ENCODE measurements around the gene WDR37. TPM values are rescaled to one million over a fixed set of nuclear protein-coding genes. Genes with fewer than 3 reads are reported as not detected.

Gene WDR37
- total RNA-seq, 2 experiments from 2014 or later = 17.2 to 17.9 TPM

GRCh38 chr10:1122349-1122748, 66.2 kb downstream of the WDR37 start:
- H3K27me3 Mint-ChIP-seq = no peaks in the 10 kb centered on the region
- CTCF ChIA-PET = interaction anchor here (1.7 kb wide), 1 partner anchor 12 kb away, joined by 4 read pairs; no protein-coding TSS in a partner anchor
- POLR2A ChIA-PET = no interaction called here
- DNase-seq = no peak
- intact Hi-C loops (cut with micrococcal nuclease) = no loop called here
- H3K4me3 Mint-ChIP-seq = no peak overlapping the region
- no peak for ATAC-seq
- TF ChIP-seq CTCF (IDR thresholded peaks at IDR 0.05) = no peak
- peaks cover 60% of the 10 kb centered on the region for H3K36me3 Mint-ChIP-seq (ENCODE audit: low read depth)
- no peaks in the 10 kb centered on the region for H3K9me3 Mint-ChIP-seq
- peaks cover 29% of the 10 kb centered on the region for H3K4me1 Mint-ChIP-seq (ENCODE audit: low read depth)
- peak overlapping the region; percentile 44 for H3K27ac Mint-ChIP-seq

GRCh38 chr10:1123198-1123597, 67.0 kb downstream of the WDR37 start:
- ATAC-seq (peak; percentile 86), DNase-seq (peak; percentile 71)
- intact Hi-C loops (cut with micrococcal nuclease) = no loop called here
- H3K36me3 Mint-ChIP-seq (ENCODE audit: low read depth) = peaks cover 57% of the 10 kb centered on the region
- no peaks in the 10 kb centered on the region for H3K27me3 Mint-ChIP-seq
- H3K9me3 Mint-ChIP-seq = no peaks in the 10 kb centered on the region
- H3K4me1 Mint-ChIP-seq (ENCODE audit: low read depth) = peaks cover 24% of the 10 kb centered on the region
- H3K4me3 Mint-ChIP-seq = no peak overlapping the region
- TF ChIP-seq CTCF (IDR thresholded peaks at IDR 0.05) = no peak
- H3K27ac Mint-ChIP-seq = peak overlapping the region; percentile 59
- POLR2A ChIA-PET = no interaction called here
- CTCF ChIA-PET = interaction anchor here (1.7 kb wide), 1 partner anchor 13 kb away, joined by 4 read pairs; no protein-coding TSS in a partner anchor

DNA sequence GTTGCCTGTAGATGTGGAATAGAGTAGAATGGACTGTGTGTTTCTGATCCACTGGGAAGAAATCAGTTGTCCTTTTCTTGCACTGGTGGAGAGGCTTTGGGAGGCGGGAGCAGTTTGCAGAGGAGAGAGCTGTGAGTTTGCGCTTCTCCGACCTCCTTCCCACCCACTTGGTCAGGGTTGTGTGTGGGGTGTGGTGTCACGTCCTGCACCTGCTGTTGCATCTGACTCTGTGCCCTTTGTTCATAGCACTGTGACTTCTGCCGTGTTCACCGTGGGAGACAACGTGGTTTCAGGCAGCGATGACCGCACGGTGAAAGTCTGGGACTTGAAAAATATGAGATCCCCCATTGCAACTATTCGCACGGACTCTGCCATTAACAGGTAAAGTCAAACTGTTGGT, 67.8 kb downstream of the WDR37 start:
- Mint-ChIP-seq H3K27ac (peak overlapping the region; percentile 59), H3K27me3 (no peaks in the 10 kb centered on the region), H3K36me3 (ENCODE audit: low read depth) (peaks cover 58% of the 10 kb centered on the region), H3K4me3 (no peak overlapping the region), H3K4me1 (ENCODE audit: low read depth) (peaks cover 21% of the 10 kb centered on the region), H3K9me3 (no peaks in the 10 kb centered on the region)
- intact Hi-C loops (cut with micrococcal nuclease) = no loop called here
- ChIA-PET CTCF (no interaction called here), POLR2A (no interaction called here)
- DNase-seq = no peak
- TF ChIP-seq CTCF (IDR thresholded peaks at IDR 0.05) = no peak
- ATAC-seq = no peak

- TF ChIP-seq CTCF (IDR thresholded peaks at IDR 0.05) = no peak
- H3K27ac Mint-ChIP-seq = no peak overlapping the region
- H3K27me3 Mint-ChIP-seq = no peaks in the 10 kb centered on the region
- ChIA-PET CTCF (interaction anchor here (1.1 kb wide), 1 partner anchor 15 kb away, joined by 3 read pairs; no protein-coding TSS in a partner anchor), POLR2A (no interaction called here)
- DNase-seq (no peak), ATAC-seq (no peak)
- H3K4me1 Mint-ChIP-seq (ENCODE audit: low read depth) = peaks cover 21% of the 10 kb centered on the region
- H3K4me3 Mint-ChIP-seq = no peak overlapping the region
- intact Hi-C loops (cut with micrococcal nuclease) = no loop called here
- H3K9me3 Mint-ChIP-seq = no peaks in the 10 kb centered on the region
- peaks cover 59% of the 10 kb centered on the region for H3K36me3 Mint-ChIP-seq (ENCODE audit: low read depth)
Observed at GRCh38 chr10:1124796-1125195, 68.6 kb downstream of the WDR37 start.

- ATAC-seq (no peak), DNase-seq (no peak)
- Mint-ChIP-seq H3K27ac (no peak overlapping the region), H3K36me3 (ENCODE audit: low read depth) (peaks cover 69% of the 10 kb centered on the region), H3K9me3 (no peaks in the 10 kb centered on the region), H3K27me3 (no peaks in the 10 kb centered on the region), H3K4me3 (no peak overlapping the region), H3K4me1 (ENCODE audit: low read depth) (peaks cover 21% of the 10 kb centered on the region)
- no peak for TF ChIP-seq CTCF (IDR thresholded peaks at IDR 0.05)
- POLR2A ChIA-PET = interaction anchor here (0.7 kb wide), 1 partner anchor 517 kb away, joined by 3 read pairs; no protein-coding TSS in a partner anchor
- CTCF ChIA-PET = interaction anchor here (0.8 kb wide), 1 partner anchor 16 kb away, joined by 3 read pairs; no protein-coding TSS in a partner anchor
- intact Hi-C loops (cut with micrococcal nuclease) = no loop called here
Observed at GRCh38 chr10:1126461-1126860, 70.3 kb downstream of the WDR37 start.
